GM23248 (cell line): ENCODE data around the gene ACVR1. TPM values are rescaled to one million over a fixed set of nuclear protein-coding genes. Genes with fewer than 3 reads are reported as not detected.

Experiments
- DNase-seq: peaks from one replicate; pipeline ENCODE4 v3.0.0-alpha.2; 2015
- H2AFZ ChIP-seq: fragments of 200-600 bp; sonication (generic); 2 replicates; pipeline ENCODE4 v1.6.1; 2016; ENCODE audit warnings: antibody characterized with exemption
- H3F3A ChIP-seq: fragments of 200-600 bp; sonication (generic); 2 replicates; pipeline ENCODE4 v1.6.1; 2016; ENCODE audit warnings: mild to moderate bottlenecking, antibody characterized with exemption, mixed run types; ENCODE audit not compliant: insufficient read depth
- H3K27ac ChIP-seq: fragments of 200-600 bp; sonication (generic); 2 replicates; pipeline ENCODE4 v1.5.1; 2016; ENCODE audit warnings: mild to moderate bottlenecking
- H3K27me3 ChIP-seq: fragments of 200-600 bp; sonication (generic); replicated peaks from 2 replicates; pipeline ENCODE4 v1.6.1; 2016; ENCODE audit warnings: mild to moderate bottlenecking; ENCODE audit not compliant: insufficient read depth
- H3K36me3 ChIP-seq: fragments of 200-600 bp; sonication (generic); 2 replicates; pipeline ENCODE4 v1.6.1; 2016; ENCODE audit warnings: low read depth, mild to moderate bottlenecking
- H3K4me1 ChIP-seq: fragments of 200-600 bp; sonication (generic); 2 replicates; pipeline ENCODE4 v1.6.1; 2016; ENCODE audit warnings: mild to moderate bottlenecking; ENCODE audit not compliant: insufficient read depth
- H3K4me2 ChIP-seq: fragments of 200-600 bp; sonication (generic); one replicate; pipeline ENCODE4 v1.6.1; 2016; ENCODE audit warnings: mild to moderate bottlenecking; ENCODE audit not compliant: unreplicated experiment
- H3K4me3 ChIP-seq: fragments of 200-600 bp; sonication (generic); 2 replicates; pipeline ENCODE4 v1.5.1; 2016; ENCODE audit warnings: mild to moderate bottlenecking
- H3K79me2 ChIP-seq: fragments of 200-600 bp; sonication (generic); 2 replicates; pipeline ENCODE4 v1.6.1; 2016; ENCODE audit warnings: mild to moderate bottlenecking; ENCODE audit not compliant: insufficient read depth
- H3K9ac ChIP-seq: fragments of 200-600 bp; sonication (generic); 2 replicates; pipeline ENCODE4 v1.6.1; 2016; ENCODE audit warnings: mild to moderate bottlenecking
- H3K9me2 ChIP-seq: fragments of 200-600 bp; sonication (generic); 2 replicates; pipeline ENCODE4 v1.6.1; 2016; ENCODE audit warnings: mixed run types, mild to moderate bottlenecking, moderate library complexity; ENCODE audit not compliant: insufficient read depth
- H3K9me3 ChIP-seq: fragments of 200-600 bp; sonication (generic); one replicate; pipeline ENCODE4 v1.6.1; 2017; ENCODE audit warnings: low read depth
- H4K20me1 ChIP-seq: fragments of 200-600 bp; sonication (generic); 2 replicates; pipeline ENCODE4 v1.6.0; 2016; ENCODE audit not compliant: insufficient read depth
- EZH2 ChIP-seq: fragments of 200-600 bp; sonication (generic); IDR thresholded peaks from 2 replicates; pipeline ENCODE4 v1.6.1; 2018; ENCODE audit warnings: antibody characterized with exemption, mild to moderate bottlenecking; ENCODE audit not compliant: insufficient read depth, poor library complexity, severe bottlenecking
- EZH2phosphoT487 ChIP-seq: fragments of 200-600 bp; sonication (generic); IDR thresholded peaks from 2 replicates; pipeline ENCODE4 v1.6.1; 2018; ENCODE audit warnings: antibody characterized with exemption, moderate library complexity, mild to moderate bottlenecking, low read depth; ENCODE audit not compliant: insufficient read depth
- WGBS, 2 experiments: methylation state at CpG; one replicate each; pipeline ENCODE4 v1.1.6; 2015 to 2017; ENCODE audit warnings: low lambda C conversion rate in 2 of 2, low coverage in 1 of 2; ENCODE audit errors: missing lambda C conversion rate in 2 of 2; 5-methylcytosine and 5-hydroxymethylcytosine counted together
- in situ Hi-C: fragments of 300-500 bp; cut with MboI; formaldehyde crosslinking; loops from 2 replicates; pipeline ENCODE4 v1.15.0; 2020
- polyA plus RNA-seq: library from polyadenylated mRNA; unstranded; fragments of >200 nt; fragmentation: Nextera tagmentation; extraction: Ambion mirVana; gene quantifications from 2 replicates; pipeline ENCODE4 v1.2.1, GENCODE V29; 2016
- total RNA-seq: library from RNA; depleted of rRNA; stranded (reverse); fragments of >200 nt; shearing (Covaris generic); gene quantifications from 2 replicates; pipeline ENCODE4 v1.2.3, GENCODE V29; 2014

Gene ACVR1
- total and polyA plus RNA-seq, 2 experiments from 2014 or later: 16.2 to 31.3 TPM

- Histone ChIP-seq H3K4me3 (no peak overlapping the region), H3K4me2 (peak overlapping the region; percentile 10), H3K9ac (no peak overlapping the region), H3K9me2 (no peaks in the 10 kb centered on the region), H3K27ac (no peak overlapping the region), H3K36me3 (no peaks in the 10 kb centered on the region), H3K9me3 (no peaks in the 10 kb centered on the region), H3K27me3 (no peaks in the 10 kb centered on the region), H3F3A (no peaks in the 10 kb centered on the region), H3K4me1 (peaks cover 15% of the 10 kb centered on the region), H3K79me2 (peaks cover 97% of the 10 kb centered on the region), H4K20me1 (0 out of 2 replicates have a peak, but pooled peaks cover 4% of the 10 kb centered on the region), H2AFZ (no peak overlapping the region)
- no peak for DNase-seq
- no peak for TF ChIP-seq EZH2
- no peak for TF ChIP-seq EZH2phosphoT487
- 80 to 85% methylated on average over 4 of the region's 4 CpGs for WGBS, 2 experiments
- in situ Hi-C loops: no loop called here
These were observed 9.2 kb downstream of the ACVR1 start for GRCh38 chr2:157866666-157867642.

- TF ChIP-seq EZH2phosphoT487 (no peak), EZH2 (no peak)
- Histone ChIP-seq H3K9me3 (no peaks in the 10 kb centered on the region), H3K27ac (no peak overlapping the region), H2AFZ (no peak overlapping the region), H3F3A (no peaks in the 10 kb centered on the region), H3K4me2 (peak overlapping the region; percentile 10), H3K9ac (no peak overlapping the region), H3K79me2 (peaks cover 97% of the 10 kb centered on the region), H3K36me3 (no peaks in the 10 kb centered on the region), H3K4me1 (peaks cover 15% of the 10 kb centered on the region), H3K4me3 (no peak overlapping the region), H4K20me1 (0 out of 2 replicates have a peak, but pooled peaks cover 4% of the 10 kb centered on the region), H3K27me3 (no peaks in the 10 kb centered on the region), H3K9me2 (no peaks in the 10 kb centered on the region)
- in situ Hi-C loops: no loop called here
- DNase-seq: peak; percentile 46
- WGBS, 2 experiments: 10 to 27% methylated on average over 3 of the region's 3 CpGs
These were observed 9.9 kb downstream of the ACVR1 start for GRCh38 chr2:157866202-157866601.

GRCh38 chr2:157864857-157865430 is 11.2 kb downstream of the ACVR1 start:
- Histone ChIP-seq H2AFZ (no peak overlapping the region), H3K4me2 (no peak overlapping the region), H4K20me1 (0 out of 2 replicates have a peak, but pooled peaks cover 4% of the 10 kb centered on the region), H3K79me2 (peaks cover 97% of the 10 kb centered on the region), H3F3A (no peaks in the 10 kb centered on the region), H3K9ac (no peak overlapping the region), H3K4me1 (peaks cover 15% of the 10 kb centered on the region), H3K9me3 (no peaks in the 10 kb centered on the region), H3K27ac (no peak overlapping the region), H3K27me3 (no peaks in the 10 kb centered on the region), H3K36me3 (no peaks in the 10 kb centered on the region), H3K4me3 (no peak overlapping the region), H3K9me2 (no peaks in the 10 kb centered on the region)
- in situ Hi-C loops: no loop called here
- TF ChIP-seq EZH2phosphoT487: no peak
- no peak for TF ChIP-seq EZH2
- WGBS, 2 experiments: 95 to 100% methylated on average over 2 of the region's 2 CpGs
- DNase-seq: no peak

- in situ Hi-C loops: no loop called here
- Histone ChIP-seq H3K36me3 (no peaks in the 10 kb centered on the region), H4K20me1 (no peaks in the 10 kb centered on the region), H3K9me2 (no peaks in the 10 kb centered on the region), H2AFZ (no peak overlapping the region), H3K4me3 (no peak overlapping the region), H3K9ac (no peak overlapping the region), H3K27me3 (no peaks in the 10 kb centered on the region), H3K4me2 (no peak overlapping the region), H3K4me1 (peaks cover 28% of the 10 kb centered on the region), H3K79me2 (peaks cover 83% of the 10 kb centered on the region), H3K9me3 (no peaks in the 10 kb centered on the region), H3F3A (peaks cover 36% of the 10 kb centered on the region), H3K27ac (no peak overlapping the region)
- DNase-seq: no peak
- WGBS, 2 experiments: 80 to 85% methylated on average over 6 of the region's 6 CpGs
- TF ChIP-seq EZH2 (no peak), EZH2phosphoT487 (no peak)
These were observed 17.3 kb downstream of the ACVR1 start for GRCh38 chr2:157858846-157859245.
